Calu3 (cell line): ENCODE data around the gene CYP1B1. TPM values are rescaled to one million over a fixed set of nuclear protein-coding genes. Genes with fewer than 3 reads are reported as not detected.
A peak's percentile ranks its signal among the peaks of the same experiment; 100 is the strongest.

ENCODE experiments used
- BruUV-seq: library from RNA; stranded (reverse); fragments of 400-500 nt; replicated peaks from 2 replicates; lab custom pipeline; 2021; lab: Mats Ljungman, UMichigan
- CTCF ChIA-PET: fragments of 300-600 bp; sonication (Branson Sonifier 250); formaldehyde crosslinking; loops from one replicate; lab custom pipeline; 2022; ENCODE audit warnings: antibody characterized with exemption; lab: Charles Lee
- DNase-seq: peaks from one replicate; pipeline ENCODE4 v3.0.0; 2022
- H3K27ac Mint-ChIP-seq: one replicate; pipeline ENCODE4 v1.8.0; 2022; ENCODE audit warnings: mixed read lengths; ENCODE audit not compliant: unreplicated experiment
- H3K27me3 Mint-ChIP-seq: one replicate; pipeline ENCODE4 v1.8.0; 2022; ENCODE audit warnings: mixed read lengths; ENCODE audit not compliant: unreplicated experiment
- H3K36me3 Mint-ChIP-seq: one replicate; pipeline ENCODE4 v1.8.0; 2022; ENCODE audit warnings: mild to moderate bottlenecking, moderate library complexity, mixed read lengths; ENCODE audit not compliant: insufficient read depth, unreplicated experiment
- H3K4me1 Mint-ChIP-seq: one replicate; pipeline ENCODE4 v1.8.0; 2022; ENCODE audit warnings: mild to moderate bottlenecking, low read depth, mixed read lengths; ENCODE audit not compliant: unreplicated experiment
- H3K4me3 Mint-ChIP-seq: one replicate; pipeline ENCODE4 v1.8.0; 2022; ENCODE audit warnings: mild to moderate bottlenecking, low read depth, moderate library complexity, mixed read lengths; ENCODE audit not compliant: unreplicated experiment
- H3K9me3 Mint-ChIP-seq: one replicate; pipeline ENCODE4 v1.8.0; 2022; ENCODE audit warnings: low read depth, mixed read lengths; ENCODE audit not compliant: unreplicated experiment
- CTCF ChIP-seq: fragments of 200-600 bp; IDR thresholded peaks from one replicate; pipeline ENCODE4 v1.8.0; 2022; ENCODE audit warnings: antibody characterized with exemption; ENCODE audit not compliant: unreplicated experiment
- intact Hi-C: fragments of 100-400 bp; cut with micrococcal nuclease; formaldehyde crosslinking; loops from one replicate; pipeline ENCODE4 v1.10.0; 2022; ENCODE audit not compliant: unreplicated experiment
- total RNA-seq: library from RNA; stranded (reverse); gene quantifications from 2 replicates; pipeline ENCODE4 v1.2.3, GENCODE V29; 2022

CYP1B1 gene
- total RNA-seq, 1 experiment from 2014 or later = 36.5 TPM

GRCh38 chr2:38074764-38075506, 1.0 kb downstream of the CYP1B1 start:
- no peaks in the 10 kb centered on the region for H3K27me3 Mint-ChIP-seq
- peak overlapping the region; percentile 72 for H3K27ac Mint-ChIP-seq
- BruUV-seq = no TSS peak
- H3K4me3 Mint-ChIP-seq = peak overlapping the region; percentile 88
- intact Hi-C loops = no loop called here
- H3K4me1 Mint-ChIP-seq = peaks cover 18% of the 10 kb centered on the region
- H3K36me3 Mint-ChIP-seq = peaks cover 43% of the 10 kb centered on the region
- no peaks in the 10 kb centered on the region for H3K9me3 Mint-ChIP-seq
- CTCF ChIA-PET = interaction anchor here (2.3 to 3.3 kb wide), 2 partner anchors 41 to 82 kb away, joined by 28 to 31 read pairs; no protein-coding TSS in a partner anchor
- TF ChIP-seq CTCF = no peak
- no peak for DNase-seq

- peaks cover 43% of the 10 kb centered on the region for H3K36me3 Mint-ChIP-seq
- no peaks in the 10 kb centered on the region for H3K27me3 Mint-ChIP-seq
- no peak overlapping the region for H3K27ac Mint-ChIP-seq
- no peaks in the 10 kb centered on the region for H3K9me3 Mint-ChIP-seq
- CTCF ChIA-PET = no interaction called here
- no peak for DNase-seq
- peak overlapping the region; percentile 88 for H3K4me3 Mint-ChIP-seq
- intact Hi-C loops = no loop called here
- no TSS peak for BruUV-seq
- no peak for TF ChIP-seq CTCF
- peaks cover 12% of the 10 kb centered on the region for H3K4me1 Mint-ChIP-seq
These were observed 1.7 kb downstream of the CYP1B1 start for GRCh38 chr2:38074058-38074763.

- TF ChIP-seq CTCF = no peak
- intact Hi-C loops = no loop called here
- BruUV-seq = TSS peak; percentile 12
- Mint-ChIP-seq H3K4me3 (peak overlapping the region; percentile 88), H3K4me1 (peaks cover 13% of the 10 kb centered on the region), H3K27ac (no peak overlapping the region), H3K36me3 (peaks cover 47% of the 10 kb centered on the region), H3K27me3 (no peaks in the 10 kb centered on the region), H3K9me3 (no peaks in the 10 kb centered on the region)
- CTCF ChIA-PET = no interaction called here
- no peak for DNase-seq
These were observed 2.5 kb downstream of the CYP1B1 start for GRCh38 chr2:38073211-38074057.

- intact Hi-C loops = no loop called here
- BruUV-seq = no TSS peak
- no peaks in the 10 kb centered on the region for H3K27me3 Mint-ChIP-seq
- CTCF ChIA-PET = no interaction called here
- no peaks in the 10 kb centered on the region for H3K9me3 Mint-ChIP-seq
- no peak for TF ChIP-seq CTCF
- peaks cover 22% of the 10 kb centered on the region for H3K36me3 Mint-ChIP-seq
- no peak for DNase-seq
- no peak overlapping the region for H3K4me3 Mint-ChIP-seq
- H3K27ac Mint-ChIP-seq = no peak overlapping the region
- peaks cover 11% of the 10 kb centered on the region for H3K4me1 Mint-ChIP-seq
These were observed 5.5 kb downstream of the CYP1B1 start for GRCh38 chr2:38070438-38070837.
